Stimulated activated CD4-positive, alpha-beta T cell treated with anti-CD3 and anti-CD28 coated beads, Interleukin-1b, Interleukin-23, amount 100 ng/mL, for 1 hour (primary cell): Measurements from ENCODE around the gene CELSR1.

ENCODE experiments used
- DNase-seq, 2 donors: peaks; one replicate each; pipeline ENCODE4 v3.0.0-alpha.2; 2020; ENCODE audit warnings: low read depth in 2 of 2

CELSR1 gene

DNA sequence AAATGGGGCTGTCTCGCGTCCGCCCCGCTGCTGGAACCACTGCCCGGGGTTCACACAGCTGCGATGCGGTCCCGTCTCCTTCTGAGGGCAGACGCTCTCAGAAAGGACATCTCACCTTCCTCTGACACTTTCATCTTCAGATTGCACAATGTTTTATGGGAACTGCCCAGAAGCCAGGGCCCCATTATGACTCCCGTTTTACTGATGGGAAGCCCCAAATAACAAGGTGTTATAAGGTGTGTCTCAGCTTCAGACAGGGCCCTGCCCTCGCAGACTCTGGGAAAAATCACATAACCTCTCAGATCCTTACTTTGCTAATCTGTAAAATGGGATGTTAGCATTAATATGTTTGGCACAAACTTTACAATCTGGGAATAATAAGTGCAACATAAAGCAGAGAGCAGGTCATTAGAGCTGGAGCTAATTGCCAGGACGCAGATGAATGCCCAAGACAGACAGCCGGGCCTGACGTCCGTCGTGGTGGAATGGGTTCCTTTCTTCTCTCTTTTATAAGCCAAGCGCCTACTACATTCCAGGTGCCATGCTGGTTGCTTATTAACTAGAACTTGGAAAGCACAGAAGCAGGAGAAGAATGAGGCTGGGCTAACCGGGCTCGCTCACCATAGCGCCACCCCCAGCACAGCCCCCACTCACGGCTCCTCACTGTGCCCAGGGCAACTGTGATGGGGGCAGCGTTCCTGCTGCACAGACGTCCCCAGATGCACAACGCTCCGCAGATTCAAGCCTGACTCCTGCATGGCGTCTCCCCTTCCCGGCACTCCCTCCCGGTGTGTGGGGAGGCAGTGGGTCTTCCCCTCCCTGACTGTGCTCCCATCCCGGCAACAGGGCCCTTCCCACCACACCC is 158.1 kb downstream of the CELSR1 start:
- no peak for DNase-seq

DNA sequence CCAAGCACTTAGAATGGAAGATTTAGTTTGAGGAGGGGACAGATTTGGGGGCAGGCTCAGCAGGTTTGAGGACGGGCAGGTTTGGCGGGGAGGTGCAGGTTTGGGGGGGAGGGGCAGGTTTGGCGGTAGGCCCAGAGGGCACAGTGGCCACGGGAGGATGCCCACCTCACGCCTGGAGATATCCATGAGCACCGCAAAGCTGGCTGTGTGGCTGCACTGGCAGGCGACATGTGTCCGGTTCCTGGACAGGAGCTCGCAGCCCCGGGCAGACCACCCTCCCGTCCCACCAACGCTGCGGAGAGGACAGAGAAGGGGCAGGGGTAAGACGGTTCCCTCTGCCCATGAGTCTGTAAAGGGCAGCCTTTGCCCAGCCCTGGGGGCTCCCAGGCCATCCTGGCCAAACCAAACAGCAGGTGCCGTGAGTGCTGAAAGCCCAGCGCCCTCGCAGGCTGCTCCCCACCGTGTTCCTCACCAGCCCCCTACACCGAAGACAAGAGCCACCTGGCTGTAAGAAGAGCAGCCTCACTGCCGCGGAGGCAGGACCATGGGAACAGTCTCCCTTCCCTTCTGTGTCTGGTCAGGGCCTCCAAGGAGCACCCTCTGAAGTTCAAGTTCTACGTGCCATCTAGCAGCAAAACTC is 158.9 kb downstream of the CELSR1 start:
- DNase-seq, result no peak

DNA sequence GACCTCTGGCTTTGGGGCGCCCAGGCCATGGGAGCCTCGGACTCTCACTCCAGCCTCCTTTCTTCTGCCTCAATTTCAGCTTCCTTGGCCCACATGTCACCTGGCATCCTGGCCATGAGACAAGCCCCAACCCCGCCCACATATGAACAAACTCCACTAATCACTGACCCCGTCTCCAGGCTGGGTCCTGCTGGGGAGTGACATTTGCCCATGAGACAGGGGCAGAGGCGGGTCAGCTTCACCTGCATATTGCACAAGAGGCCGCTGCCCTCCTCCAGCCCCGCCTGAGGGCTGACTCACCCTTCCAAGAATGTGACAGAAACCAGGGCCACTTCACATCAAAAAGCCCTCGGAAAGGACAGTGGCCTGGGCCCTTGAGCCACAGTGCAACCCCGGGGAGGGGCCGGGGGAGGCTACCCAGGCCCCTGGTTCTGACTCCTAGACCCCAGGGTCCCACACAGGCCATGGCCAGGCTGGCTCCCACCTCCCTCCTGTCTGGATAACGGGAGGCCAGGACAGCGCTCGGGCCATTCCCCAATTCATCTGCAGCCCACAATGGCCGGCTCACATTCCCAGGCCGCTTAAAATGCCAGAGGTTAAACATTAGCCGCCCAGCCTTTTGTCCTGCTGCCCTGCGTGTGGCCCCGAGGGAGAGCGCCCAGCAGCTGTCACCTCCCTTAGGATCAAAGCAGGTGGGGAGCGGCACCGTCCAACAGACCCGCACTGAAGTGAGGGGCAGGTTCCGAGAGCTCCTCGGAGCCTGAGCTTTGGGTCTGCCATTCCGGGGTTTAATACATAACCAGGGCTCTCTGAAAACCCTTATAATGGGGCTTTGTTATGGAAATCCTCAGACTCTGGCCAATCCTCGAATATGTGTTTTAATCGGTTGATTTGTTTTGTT is 159.6 kb downstream of the CELSR1 start:
- DNase-seq, result no peak

DNA sequence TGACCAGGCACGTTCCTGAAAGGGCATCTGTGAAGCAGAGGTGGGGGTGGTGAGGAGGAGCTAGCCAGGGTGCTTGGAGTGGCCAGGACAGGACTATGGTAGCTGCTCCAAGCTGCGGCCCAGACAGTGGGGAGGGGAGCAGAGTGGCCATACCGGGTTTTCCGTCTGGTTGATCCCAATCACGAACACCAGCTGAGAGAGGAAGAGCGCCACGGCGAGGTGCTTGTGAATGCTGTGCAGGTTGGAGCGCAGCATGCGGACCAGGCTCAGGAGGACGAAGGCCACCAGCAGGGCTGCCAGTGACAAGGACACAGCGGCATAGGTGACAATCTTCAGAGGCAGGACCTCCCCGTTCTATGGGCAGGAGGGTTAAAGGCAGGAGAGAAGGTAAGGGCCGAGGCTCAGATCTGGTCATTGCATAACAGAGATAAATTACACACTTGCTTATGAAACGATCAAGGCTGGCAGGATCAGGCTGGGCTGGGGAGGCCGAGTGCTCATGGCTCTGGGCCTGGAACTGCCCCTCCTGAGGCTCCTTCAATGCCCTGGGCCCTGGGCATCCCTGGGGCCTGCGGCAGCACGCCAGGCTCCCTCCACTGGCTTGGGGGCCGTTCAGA is 160.4 kb downstream of the CELSR1 start:
- DNase-seq, result no peak

DNA sequence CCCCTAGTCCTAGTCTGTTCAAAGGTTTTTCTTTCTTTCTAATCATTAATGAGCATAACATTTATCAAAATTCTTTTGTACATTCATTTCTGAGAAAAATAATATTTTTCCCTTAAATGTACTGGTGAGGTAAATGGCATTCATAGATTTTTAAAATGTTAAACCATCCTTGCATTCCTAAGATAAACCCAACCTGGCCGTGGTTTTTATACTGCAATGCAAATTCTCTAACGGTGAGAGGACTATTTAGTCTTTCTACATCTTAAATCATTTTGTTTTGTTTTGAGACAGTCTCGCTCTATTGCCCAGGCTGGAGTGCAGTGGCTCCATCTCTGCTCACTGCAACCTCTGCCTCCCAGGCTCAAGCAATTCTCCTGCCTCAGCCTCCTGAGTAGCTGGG is 161.3 kb downstream of the CELSR1 start:
- DNase-seq, result no peak

DNA sequence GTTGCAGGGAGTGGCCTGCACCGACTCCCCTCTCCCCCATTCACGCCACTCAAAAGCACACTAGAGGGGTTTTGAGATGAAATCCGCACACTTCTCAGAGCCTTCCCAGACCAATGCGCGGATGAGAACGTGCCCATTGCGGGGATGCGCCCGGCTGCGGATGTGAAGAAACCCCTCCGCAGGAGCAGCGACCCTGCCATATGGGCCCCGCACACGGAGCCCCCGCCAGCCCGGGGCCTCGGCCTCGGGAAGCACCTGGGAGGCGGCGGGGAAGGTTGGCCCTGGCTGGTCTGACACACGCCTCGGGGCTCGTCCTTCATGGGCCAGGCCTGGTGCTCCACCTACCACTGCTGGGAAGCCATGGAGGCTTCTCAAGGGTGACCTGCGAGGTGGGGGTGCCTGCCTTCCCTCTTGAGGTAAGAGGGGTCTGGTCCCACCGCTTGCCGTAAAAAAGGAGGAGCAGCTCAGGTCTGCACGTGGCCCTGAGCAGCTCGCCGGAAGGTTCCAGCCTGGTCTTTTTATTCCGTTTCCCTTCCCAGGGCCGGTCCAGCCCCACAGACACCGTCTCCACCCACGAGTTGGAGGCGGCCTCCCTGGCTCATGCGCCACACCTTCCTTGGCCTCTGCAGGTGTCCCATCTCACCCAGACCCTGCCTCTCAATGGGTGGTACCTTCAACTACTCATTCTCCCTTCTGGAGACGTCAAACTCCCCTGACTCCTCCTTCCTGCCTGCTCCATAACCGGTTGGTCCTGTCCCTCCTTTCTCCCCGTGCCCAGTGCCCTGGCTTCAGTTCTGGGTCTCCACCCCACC is 162.6 kb downstream of the CELSR1 start:
- DNase-seq, result no peak

DNA sequence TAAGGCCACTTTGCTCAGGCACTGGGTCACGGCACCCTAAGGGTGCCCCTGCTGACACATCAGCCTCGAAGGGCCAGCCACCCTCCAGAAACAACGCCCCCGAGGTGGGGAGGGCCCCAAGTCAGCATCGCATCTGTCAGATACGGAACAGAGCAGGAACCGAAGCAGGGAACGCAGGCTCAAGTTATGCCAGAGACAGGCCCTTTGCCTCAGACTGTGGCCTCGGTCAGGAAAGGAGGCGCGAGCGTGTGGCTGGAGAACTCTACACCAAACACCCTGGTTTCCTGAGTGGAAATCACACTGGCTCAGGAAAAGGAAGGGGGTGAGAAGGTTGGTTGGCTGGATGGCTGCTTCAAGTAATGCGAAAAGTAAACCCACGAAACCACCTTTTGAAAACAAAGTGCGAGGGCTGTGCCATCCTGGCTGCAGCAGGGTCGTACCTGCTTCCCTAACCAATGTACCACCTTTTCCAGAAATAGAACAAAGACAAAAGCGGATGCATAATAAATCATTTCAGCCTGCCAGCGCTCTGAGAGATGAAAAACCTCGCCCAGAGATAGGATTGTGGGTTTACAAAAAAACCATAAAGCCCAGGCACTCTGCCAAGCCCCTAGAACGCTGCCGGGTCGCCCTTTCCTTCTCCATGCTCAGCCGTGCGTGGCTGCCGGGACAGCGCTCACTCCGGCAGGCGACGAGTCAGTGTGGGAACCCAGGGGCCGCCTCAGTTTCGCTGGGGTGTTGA is 163.3 kb downstream of the CELSR1 start:
- no peak for DNase-seq

DNA sequence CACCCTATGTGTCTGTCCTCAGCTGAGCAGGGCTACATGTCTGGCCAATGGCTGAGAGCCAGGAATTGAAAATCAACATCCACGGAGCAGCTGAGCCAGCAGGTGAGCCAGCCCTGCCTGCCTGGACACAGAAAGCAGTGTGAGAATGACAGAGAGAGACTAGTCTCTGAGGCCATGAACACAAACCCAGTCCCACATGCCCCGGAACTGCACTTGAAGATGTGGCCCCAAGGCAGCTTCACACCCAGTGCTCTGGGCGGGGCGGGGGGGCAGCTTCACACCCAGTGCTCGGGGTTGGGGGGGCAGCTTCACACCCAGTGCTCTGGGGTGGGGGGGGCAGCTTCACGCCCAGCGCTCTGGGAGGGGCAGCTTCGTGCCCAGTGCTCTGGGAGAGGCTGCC is 164.3 kb downstream of the CELSR1 start:
- DNase-seq, result no peak

DNA sequence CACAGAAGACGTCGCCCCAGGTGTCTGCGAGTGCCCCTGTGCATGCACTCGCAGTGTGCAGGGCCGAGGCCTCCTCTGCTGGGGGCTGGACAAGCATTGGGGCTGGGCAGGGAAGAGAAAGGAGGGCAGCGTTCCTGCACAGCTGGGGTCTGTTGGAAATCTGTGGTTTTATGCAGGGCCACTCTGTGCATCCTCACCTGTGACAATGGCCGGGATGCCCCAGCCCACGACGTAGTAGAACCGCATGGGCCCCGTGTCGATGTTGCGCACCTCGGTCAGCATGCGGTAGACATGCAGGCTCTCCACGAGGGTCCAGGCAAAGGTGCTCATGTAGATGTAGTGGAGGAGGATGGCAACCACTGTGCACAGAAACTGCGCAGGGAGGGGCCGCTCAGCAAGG is 164.7 kb downstream of the CELSR1 start:
- DNase-seq, result no peak

DNA sequence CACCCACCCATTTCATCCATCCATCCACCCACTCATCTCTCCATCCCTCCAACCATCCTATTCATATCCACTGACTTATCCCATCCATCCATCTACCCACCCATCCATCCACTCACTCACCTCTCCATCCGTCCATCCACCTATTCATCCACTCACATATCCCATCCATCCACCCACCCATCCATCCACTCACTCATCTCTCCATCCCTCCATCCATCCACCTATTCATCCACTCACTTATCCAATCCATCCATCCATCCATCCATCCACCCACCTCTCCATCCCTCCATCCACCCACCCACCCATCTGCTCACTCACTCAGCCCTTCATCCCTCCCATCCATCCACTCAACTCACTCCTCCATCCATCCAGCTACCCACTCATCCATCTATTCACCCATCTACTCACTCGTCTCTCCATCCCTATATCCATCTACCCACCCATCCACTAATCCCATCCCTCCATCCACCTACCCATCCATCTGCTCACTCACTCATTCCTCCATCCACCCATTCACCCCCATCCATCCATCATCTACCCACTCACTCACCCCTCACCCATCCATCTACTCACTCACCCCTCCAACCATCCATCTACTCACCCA is 165.7 kb downstream of the CELSR1 start:
- no peak for DNase-seq

DNA sequence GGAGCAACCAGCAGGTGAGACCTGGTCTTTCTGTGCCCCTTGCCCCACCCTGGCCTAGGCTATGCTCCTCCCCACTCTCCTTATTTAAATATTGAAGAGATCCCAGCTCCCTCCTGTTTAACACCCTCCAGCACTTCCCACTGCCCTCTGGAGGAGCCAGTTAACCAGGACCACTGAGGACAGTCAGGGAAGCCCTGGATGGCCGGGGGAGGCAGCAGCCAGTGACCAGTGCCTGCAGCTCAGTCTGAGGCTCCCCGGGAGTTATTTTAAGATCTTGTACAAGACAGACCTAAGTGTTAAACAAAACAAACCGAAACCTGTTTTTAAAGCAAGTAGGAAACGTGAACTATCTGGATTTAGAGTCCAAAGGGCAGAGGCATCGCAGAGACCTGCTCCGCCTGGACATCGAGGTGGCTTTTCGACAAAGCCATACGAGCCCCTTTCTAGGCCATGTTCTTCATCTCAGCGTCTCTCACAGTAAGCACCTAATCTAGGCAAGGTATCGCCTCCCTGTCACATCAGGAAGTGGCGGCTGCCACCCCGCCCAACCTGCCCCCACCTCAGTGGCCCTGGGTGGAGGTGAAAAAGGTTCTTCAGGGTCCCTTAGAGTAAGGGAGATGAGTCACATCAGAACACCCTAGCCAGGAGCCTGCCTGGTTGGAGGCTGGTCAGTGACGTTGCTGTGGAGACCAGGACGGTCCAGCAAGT is 166.7 kb downstream of the CELSR1 start:
- DNase-seq, result no peak

DNA sequence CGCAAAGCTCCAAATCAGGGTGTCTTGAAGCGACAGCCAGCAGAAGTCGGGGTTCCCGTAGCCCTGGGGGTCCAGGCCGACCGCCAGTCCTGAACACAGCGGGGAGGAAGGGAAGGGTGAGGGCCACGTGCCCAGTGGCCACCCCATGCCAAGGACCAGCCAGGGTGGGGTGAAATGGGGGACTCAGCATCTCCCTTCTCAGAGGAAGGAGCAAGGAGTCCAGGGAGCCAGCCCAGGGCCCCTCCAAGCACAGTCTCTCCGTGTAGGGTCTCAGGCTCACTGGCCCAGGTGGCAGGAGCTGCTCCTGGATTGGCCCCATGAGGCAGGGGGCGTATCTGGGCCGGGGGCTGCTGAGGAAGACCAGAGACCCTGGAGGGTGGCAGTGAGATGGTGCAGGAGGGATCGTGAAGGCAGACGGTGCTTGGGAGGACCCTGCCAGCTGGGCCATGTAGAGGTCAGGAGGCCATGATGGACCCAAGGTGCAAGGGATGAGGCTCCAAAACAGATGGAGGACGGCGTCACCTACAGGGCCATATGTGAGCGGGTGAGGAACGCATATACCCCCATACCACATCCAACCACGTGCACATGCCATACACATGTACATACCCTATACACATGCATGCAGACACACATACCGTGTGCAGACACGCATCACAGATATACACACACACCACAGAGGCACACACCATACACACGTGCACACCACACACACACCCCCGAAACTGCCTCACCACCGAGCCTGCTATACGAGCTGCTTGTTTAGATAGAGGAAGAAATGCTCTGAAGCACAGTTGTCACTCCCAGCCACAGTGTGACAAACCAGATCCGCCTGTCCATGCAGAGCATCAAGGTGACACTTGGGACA is 167.5 kb downstream of the CELSR1 start:
- no peak for DNase-seq

DNA sequence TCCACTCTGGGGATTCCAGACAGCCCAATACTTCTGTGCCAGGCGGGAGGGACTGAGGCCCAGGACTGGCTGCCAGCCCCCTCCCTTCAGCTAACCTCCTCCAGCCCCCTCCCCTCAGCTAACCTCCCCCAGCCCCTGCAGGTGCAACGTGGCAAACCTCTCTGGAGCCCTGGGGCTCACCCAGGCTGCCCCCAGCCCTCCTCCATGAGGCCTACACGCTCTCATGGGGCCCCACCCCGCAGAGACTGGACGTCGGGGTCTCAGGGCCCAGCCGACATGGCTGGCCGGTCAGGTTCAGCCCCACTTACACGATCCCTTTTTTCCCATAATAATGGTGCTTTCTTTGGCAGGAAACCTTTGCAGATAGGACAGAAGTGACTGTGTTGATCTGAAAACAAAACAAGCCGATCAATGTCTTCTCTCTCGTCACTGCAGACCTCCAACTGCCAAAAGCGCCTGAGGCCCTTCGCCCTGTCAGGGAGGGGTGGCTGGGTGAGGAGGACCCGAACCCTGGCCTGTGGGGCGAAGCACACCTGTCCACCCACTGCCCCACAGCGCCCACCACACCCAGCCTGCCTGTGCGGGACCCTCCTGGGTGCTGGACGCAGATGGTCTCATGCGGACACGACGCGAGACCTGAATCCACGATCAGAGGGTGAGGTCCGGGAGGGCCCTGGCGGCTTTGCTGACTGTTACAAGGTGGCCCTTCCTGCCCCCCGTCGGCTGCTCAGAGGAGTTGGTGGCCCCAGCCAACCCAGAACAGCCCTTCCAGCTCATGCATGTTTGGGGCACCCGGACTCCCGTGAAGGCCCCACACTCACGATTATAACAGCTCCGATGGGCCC is 168.3 kb downstream of the CELSR1 start:
- no peak for DNase-seq

DNA sequence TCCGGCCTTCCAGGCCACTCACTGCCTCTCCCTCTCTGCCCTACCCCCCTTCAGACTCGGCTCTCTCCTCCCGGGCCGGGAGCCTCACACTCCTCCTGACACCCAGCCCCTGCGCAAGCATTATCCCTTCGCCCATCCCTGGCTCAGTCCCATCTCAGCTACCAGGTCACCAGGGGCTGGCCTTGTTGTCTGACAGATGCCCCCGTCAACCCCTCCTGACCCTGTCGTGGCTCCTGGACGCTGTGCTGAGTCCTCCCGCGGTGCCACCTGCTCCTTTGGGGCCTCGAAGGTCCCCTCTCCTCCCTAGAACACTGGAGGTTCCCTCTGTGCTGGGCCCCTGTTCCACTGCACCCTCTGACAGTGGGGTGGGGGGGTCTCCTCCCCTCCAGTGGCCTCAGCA is 169.0 kb downstream of the CELSR1 start:
- DNase-seq, result no peak

DNA sequence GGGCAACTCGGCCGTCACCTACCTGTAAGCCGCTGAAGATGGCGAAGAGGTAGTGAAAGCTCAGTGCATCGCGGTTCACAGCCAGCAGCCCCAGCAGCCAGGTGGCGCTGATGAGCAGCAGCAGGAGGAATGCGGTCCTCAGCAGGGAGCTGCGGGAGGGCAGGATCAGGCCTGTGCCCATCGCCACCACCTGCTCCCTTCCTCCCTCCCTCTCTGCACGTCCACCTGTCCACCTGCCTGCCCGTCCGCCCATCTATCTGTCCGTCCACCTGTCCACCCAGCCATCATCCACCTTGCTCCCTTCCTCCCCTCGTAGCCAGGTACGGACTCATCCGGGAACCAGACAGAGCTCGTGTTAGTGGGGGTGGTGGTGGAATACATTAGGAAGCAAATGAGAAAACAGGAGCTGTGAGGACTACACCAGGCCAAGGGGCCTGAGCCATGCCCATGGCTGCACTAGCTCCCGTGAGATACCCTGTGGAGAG is 169.7 kb downstream of the CELSR1 start:
- peak in 1 of 2 donors; percentile 54 for DNase-seq

DNA sequence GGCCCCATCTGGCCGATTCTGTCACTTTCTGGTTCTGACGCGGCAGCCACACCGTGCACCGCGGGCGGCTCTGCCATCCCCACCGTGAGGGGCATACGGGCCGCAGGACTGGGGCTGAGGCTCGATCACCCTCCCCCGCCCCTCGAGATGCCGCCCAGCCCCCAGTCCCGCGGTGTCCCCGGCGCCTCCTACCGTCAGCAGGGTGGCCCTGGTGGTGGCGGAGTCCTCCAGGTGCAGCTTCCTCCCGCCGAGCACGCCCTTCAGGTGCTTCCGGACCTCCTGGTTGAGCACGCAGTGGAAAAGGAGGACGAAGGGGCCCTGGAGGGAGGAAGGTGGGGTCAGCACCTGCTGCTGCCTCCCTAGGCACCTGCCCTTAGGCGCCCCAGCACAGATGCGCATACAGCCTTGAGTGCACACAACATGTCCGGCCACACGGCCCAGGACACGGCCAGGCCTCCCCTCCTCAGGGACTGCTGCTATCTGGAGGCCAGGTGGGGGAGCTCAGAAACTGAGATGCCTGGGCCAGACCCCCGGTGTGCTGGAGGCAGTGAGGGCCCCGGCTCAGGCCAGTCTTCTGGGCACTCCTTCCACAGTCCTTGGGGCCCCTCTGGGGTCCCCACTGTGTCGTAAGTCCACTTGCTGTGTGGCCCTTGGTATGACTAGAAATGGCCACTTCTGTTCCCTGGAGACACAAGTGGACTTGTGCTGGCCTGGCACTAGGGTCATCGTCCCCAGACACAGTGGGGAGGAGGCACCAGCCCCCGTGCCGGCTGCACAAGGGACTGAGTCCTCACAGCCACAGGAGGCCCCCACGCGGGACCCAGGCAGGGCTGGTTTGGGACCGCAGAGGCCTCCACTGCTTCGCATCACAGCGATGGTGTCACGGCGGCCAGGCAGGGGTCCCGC is 170.4 kb downstream of the CELSR1 start:
- no peak for DNase-seq
